Right lobe of liver (tissue), 6 donors: ENCODE data around the gene CENPW. TPM values are rescaled to one million over a fixed set of nuclear protein-coding genes. Genes with fewer than 3 reads are reported as not detected.
A peak's percentile ranks its signal among the peaks of the same experiment; 100 is the strongest.

Experiments
- ATAC-seq, 4 donors: fragments of 200-7000 bp; cut with Tn5 transposase; one replicate each; pipeline ENCODE4 v1.9.1; 2020; ENCODE audit warnings: mild to moderate bottlenecking in 4 of 4, moderate library complexity in 4 of 4
- DNase-seq, 3 donors: peaks; one replicate each; pipeline ENCODE4 v3.0.0-alpha.2; 2020
- H3K27ac ChIP-seq, 3 donors: fragments of 200-600 bp; one replicate each; pipeline ENCODE4 v1.8.0; 2022
- H3K27me3 ChIP-seq, 2 donors: fragments of 200-600 bp; one replicate each; pipeline ENCODE4 v1.8.0; 2022
- H3K36me3 ChIP-seq, 4 donors: fragments of 200-600 bp; sonication (generic) in 1 of 4; one replicate each; pipeline versions ENCODE4 v1.5.1 to v1.8.0; 2017 to 2022; ENCODE audit warnings: control low read depth in 1 of 4
- H3K4me1 ChIP-seq, 4 donors: fragments of 200-600 bp; sonication (generic) in 1 of 4; one replicate each; pipeline versions ENCODE4 v1.5.1 to v1.8.0; 2017 to 2022; ENCODE audit warnings: control low read depth in 1 of 4
- H3K4me3 ChIP-seq, 3 donors: fragments of 200-600 bp; one replicate each; pipeline ENCODE4 v1.8.0; 2022
- H3K9me3 ChIP-seq, 4 donors: fragments of 200-600 bp; sonication (generic) in 1 of 4; one replicate each; pipeline versions ENCODE4 v1.5.1 to v1.8.0; 2017 to 2022; ENCODE audit warnings: control low read depth in 1 of 4
- CTCF ChIP-seq, 4 donors: fragments of 200-600 bp in 3 of 4; fragments of 450-650 bp in 1 of 4; IDR thresholded peaks; one replicate each; pipeline versions ENCODE4 v1.5.1 to v1.8.0; 2016 to 2022; ENCODE audit warnings: antibody characterized with exemption in 4 of 4, mild to moderate bottlenecking in 2 of 4
- POLR2A ChIP-seq: fragments of 450-650 bp; IDR thresholded peaks from one replicate; pipeline ENCODE4 v1.6.1; 2017; ENCODE audit warnings: antibody characterized with exemption, mild to moderate bottlenecking
- WGBS: methylation state at CpG from one replicate; pipeline ENCODE4 v1.1.6; 2018; ENCODE audit warnings: low coverage, low lambda C conversion rate; ENCODE audit not compliant: insufficient coverage; ENCODE audit errors: missing lambda C conversion rate; 5-methylcytosine and 5-hydroxymethylcytosine counted together
- intact Hi-C, 2 donors: fragments of 100-400 bp; cut with DNase I; formaldehyde crosslinking; loops; one replicate each; pipeline versions ENCODE4 v1.11.2 to v1.14.1; 2022
- total RNA-seq, 6 experiments: library from RNA; depleted of rRNA in 2 of 6; stranded (reverse); fragments of >200 nt in 2 of 6; fragmentation: NEBNext Ultra II Directional in 3 of 6; extraction: Animal tissue kit (Norgen Biotek cat#: 25700) in 3 of 6; gene quantifications; one replicate each; pipeline versions ENCODE4 v1.1.0 to v1.2.4, GENCODE V29; 2016 to 2023
- donor health status: DM: no; HTN: yes; CAD: no.
- donor health status: DM: no; HTN: no; CAD: no.
- donor health status: DM: no; HTN: no; CAD: no.
- donor health status: DM: no; HTN: yes; CAD: no.
- donor health status: DM: no; HTN: yes; CAD: no.

Gene CENPW
- total RNA-seq, 6 experiments from 2014 or later, result 0.68 to 2.7 (median 1.4) TPM; not detected in 1

- H3K27me3 ChIP-seq, result no peaks in the 10 kb centered on the region
Observed at GRCh38 chr6:126302191-126302590, 37.7 kb upstream of the CENPW start.

GRCh38 chr6:126307849-126308248, 32.1 kb upstream of the CENPW start:
- Histone ChIP-seq H3K27me3 (no peaks in the 10 kb centered on the region), H3K4me3 (no peak overlapping the region), H3K36me3 (no peaks in the 10 kb centered on the region), H3K27ac (no peak overlapping the region), H3K9me3 (no peaks in the 10 kb centered on the region), H3K4me1 (no peaks in the 10 kb centered on the region)
- WGBS, result 70% methylated on average over 2 of the region's 2 CpGs
- TF ChIP-seq POLR2A (no peak), CTCF (IDR thresholded peaks at IDR 0.05) (no peak)
- DNase-seq (no peak), ATAC-seq (no peak)
- intact Hi-C loops, result no loop called here

More at GRCh38 chr6:126302191-126302590, 37.7 kb upstream of the CENPW start:
- Histone ChIP-seq H3K4me3 (no peak overlapping the region), H3K9me3 (no peaks in the 10 kb centered on the region), H3K36me3 (no peaks in the 10 kb centered on the region), H3K4me1 (no peaks in the 10 kb centered on the region), H3K27ac (no peak overlapping the region)
- intact Hi-C loops, result no loop called here
- DNase-seq (no peak), ATAC-seq (no peak)
- no peak for TF ChIP-seq CTCF (IDR thresholded peaks at IDR 0.05)
- no peak for TF ChIP-seq POLR2A

GRCh38 chr6:126308362-126308761, 31.6 kb upstream of the CENPW start:
- TF ChIP-seq CTCF (IDR thresholded peaks at IDR 0.05) (no peak), POLR2A (no peak)

GRCh38 chr6:126312013-126312665, 27.8 kb upstream of the CENPW start:
- H3K36me3 ChIP-seq, result no peaks in the 10 kb centered on the region
- no peaks in the 10 kb centered on the region for H3K4me1 ChIP-seq
- peak; percentile 65 to 86 (median 70) for ATAC-seq
- intact Hi-C loops, result no loop called here
- 91% methylated on average over 1 of the region's 1 CpG for WGBS
- no peak overlapping the region for H3K4me3 ChIP-seq
- no peak overlapping the region for H3K27ac ChIP-seq
- TF ChIP-seq CTCF (IDR thresholded peaks at IDR 0.05), result peak; percentile 26 to 46 (median 34)
- no peak for TF ChIP-seq POLR2A
- H3K9me3 ChIP-seq, result no peaks in the 10 kb centered on the region
- DNase-seq, result no peak
- H3K27me3 ChIP-seq, result no peaks in the 10 kb centered on the region

More at GRCh38 chr6:126308362-126308761, 31.6 kb upstream of the CENPW start:
- Histone ChIP-seq H3K27ac (no peak overlapping the region), H3K36me3 (no peaks in the 10 kb centered on the region), H3K9me3 (no peaks in the 10 kb centered on the region), H3K27me3 (no peaks in the 10 kb centered on the region), H3K4me3 (no peak overlapping the region), H3K4me1 (no peaks in the 10 kb centered on the region)
- no peak for DNase-seq
- intact Hi-C loops, result no loop called here
- no peak for ATAC-seq
- 90% methylated on average over 3 of the region's 3 CpGs for WGBS
